ENCODE results near the gene BHLHE23. TPM values are rescaled to one million over a fixed set of nuclear protein-coding genes. Genes with fewer than 3 reads are reported as not detected.

Gene BHLHE23
- total RNA-seq, 1 experiment from 2014 or later = not detected

DNA sequence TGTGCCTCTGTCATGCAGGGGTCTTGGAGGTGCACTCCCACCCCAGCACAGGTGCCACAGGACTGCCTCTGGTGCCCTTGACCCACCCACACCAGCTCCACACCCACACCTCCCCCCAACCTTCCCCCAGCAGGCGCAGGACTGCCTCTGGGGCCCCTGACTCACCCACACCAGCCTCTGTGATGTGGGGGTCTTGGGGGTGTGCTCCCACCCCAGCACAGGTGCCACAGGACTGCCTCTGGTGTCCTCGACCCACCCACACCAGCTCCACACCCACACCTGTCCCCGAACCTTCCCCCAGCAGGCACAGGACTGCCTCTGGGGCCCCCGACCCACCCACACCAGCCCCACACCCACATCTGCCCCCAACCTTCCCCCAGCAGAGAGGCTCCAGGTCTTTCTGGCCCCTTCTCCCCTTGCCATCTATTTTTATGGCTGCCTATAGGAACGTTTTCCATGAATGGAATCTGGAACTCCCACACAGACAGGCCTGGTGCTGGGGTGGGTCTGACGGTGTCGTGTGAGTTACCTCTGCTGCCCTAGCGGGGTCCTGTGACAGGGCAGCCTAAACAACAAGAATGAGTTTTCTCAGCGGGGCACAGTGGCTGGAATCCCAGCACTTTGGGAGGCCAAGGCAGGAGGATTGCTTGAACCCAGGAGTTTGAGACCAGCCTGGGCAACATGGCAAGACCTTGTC lies 30.8 kb downstream of the BHLHE23 start:
- TF ChIP-seq ELF1 (IDR thresholded peaks at IDR 0.05; ENCODE audit: borderline replicate concordance, low read depth) = no peak
- no peak for TF ChIP-seq EZH2phosphoT487 (IDR thresholded peaks at IDR 0.05; ENCODE audit: borderline replicate concordance)
- no peak for TF ChIP-seq SIN3A (IDR thresholded peaks at IDR 0.05; ENCODE audit: low read depth)
- no peak for TF ChIP-seq SP1 (IDR thresholded peaks at IDR 0.05; ENCODE audit: low read depth)
- TF ChIP-seq, protein P1, sequence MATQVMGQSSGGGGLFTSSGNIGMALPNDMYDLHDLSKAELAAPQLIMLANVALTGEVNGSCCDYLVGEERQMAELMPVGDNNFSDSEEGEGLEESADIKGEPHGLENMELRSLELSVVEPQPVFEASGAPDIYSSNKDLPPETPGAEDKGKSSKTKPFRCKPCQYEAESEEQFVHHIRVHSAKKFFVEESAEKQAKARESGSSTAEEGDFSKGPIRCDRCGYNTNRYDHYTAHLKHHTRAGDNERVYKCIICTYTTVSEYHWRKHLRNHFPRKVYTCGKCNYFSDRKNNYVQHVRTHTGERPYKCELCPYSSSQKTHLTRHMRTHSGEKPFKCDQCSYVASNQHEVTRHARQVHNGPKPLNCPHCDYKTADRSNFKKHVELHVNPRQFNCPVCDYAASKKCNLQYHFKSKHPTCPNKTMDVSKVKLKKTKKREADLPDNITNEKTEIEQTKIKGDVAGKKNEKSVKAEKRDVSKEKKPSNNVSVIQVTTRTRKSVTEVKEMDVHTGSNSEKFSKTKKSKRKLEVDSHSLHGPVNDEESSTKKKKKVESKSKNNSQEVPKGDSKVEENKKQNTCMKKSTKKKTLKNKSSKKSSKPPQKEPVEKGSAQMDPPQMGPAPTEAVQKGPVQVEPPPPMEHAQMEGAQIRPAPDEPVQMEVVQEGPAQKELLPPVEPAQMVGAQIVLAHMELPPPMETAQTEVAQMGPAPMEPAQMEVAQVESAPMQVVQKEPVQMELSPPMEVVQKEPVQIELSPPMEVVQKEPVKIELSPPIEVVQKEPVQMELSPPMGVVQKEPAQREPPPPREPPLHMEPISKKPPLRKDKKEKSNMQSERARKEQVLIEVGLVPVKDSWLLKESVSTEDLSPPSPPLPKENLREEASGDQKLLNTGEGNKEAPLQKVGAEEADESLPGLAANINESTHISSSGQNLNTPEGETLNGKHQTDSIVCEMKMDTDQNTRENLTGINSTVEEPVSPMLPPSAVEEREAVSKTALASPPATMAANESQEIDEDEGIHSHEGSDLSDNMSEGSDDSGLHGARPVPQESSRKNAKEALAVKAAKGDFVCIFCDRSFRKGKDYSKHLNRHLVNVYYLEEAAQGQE (IDR thresholded peaks at IDR 0.05; ENCODE audit: low read depth) = no peak
- TF ChIP-seq RAD21 (IDR thresholded peaks at IDR 0.05; ENCODE audit: low read depth) = no peak
- no peak for TF ChIP-seq YY1 (IDR thresholded peaks at IDR 0.05; ENCODE audit: extremely low read depth, insufficient replicate concordance, low read depth, low read length)
- TF ChIP-seq, protein P2, sequence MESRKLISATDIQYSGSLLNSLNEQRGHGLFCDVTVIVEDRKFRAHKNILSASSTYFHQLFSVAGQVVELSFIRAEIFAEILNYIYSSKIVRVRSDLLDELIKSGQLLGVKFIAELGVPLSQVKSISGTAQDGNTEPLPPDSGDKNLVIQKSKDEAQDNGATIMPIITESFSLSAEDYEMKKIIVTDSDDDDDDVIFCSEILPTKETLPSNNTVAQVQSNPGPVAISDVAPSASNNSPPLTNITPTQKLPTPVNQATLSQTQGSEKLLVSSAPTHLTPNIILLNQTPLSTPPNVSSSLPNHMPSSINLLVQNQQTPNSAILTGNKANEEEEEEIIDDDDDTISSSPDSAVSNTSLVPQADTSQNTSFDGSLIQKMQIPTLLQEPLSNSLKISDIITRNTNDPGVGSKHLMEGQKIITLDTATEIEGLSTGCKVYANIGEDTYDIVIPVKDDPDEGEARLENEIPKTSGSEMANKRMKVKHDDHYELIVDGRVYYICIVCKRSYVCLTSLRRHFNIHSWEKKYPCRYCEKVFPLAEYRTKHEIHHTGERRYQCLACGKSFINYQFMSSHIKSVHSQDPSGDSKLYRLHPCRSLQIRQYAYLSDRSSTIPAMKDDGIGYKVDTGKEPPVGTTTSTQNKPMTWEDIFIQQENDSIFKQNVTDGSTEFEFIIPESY (IDR thresholded peaks at IDR 0.05; ENCODE audit: extremely low read depth, insufficient replicate concordance, low read length) = no peak
- TF ChIP-seq, protein P3, sequence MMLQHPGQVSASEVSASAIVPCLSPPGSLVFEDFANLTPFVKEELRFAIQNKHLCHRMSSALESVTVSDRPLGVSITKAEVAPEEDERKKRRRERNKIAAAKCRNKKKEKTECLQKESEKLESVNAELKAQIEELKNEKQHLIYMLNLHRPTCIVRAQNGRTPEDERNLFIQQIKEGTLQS (IDR thresholded peaks at IDR 0.05) = no peak
- TF ChIP-seq, protein P4, sequence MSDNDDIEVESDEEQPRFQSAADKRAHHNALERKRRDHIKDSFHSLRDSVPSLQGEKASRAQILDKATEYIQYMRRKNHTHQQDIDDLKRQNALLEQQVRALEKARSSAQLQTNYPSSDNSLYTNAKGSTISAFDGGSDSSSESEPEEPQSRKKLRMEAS (IDR thresholded peaks at IDR 0.05) = no peak
- no peak for TF ChIP-seq EGR1 (IDR thresholded peaks at IDR 0.05; ENCODE audit: low read depth)
- no peak for TF ChIP-seq TCF7L2 (IDR thresholded peaks at IDR 0.05; ENCODE audit: borderline replicate concordance, extremely low read depth, insufficient read depth, insufficient read length)
- no peak for TF ChIP-seq POLR2A (IDR thresholded peaks at IDR 0.05; ENCODE audit: borderline replicate concordance, extremely low read depth, insufficient read depth, insufficient read length)
- TF ChIP-seq, protein P5, sequence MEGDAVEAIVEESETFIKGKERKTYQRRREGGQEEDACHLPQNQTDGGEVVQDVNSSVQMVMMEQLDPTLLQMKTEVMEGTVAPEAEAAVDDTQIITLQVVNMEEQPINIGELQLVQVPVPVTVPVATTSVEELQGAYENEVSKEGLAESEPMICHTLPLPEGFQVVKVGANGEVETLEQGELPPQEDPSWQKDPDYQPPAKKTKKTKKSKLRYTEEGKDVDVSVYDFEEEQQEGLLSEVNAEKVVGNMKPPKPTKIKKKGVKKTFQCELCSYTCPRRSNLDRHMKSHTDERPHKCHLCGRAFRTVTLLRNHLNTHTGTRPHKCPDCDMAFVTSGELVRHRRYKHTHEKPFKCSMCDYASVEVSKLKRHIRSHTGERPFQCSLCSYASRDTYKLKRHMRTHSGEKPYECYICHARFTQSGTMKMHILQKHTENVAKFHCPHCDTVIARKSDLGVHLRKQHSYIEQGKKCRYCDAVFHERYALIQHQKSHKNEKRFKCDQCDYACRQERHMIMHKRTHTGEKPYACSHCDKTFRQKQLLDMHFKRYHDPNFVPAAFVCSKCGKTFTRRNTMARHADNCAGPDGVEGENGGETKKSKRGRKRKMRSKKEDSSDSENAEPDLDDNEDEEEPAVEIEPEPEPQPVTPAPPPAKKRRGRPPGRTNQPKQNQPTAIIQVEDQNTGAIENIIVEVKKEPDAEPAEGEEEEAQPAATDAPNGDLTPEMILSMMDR (IDR thresholded peaks at IDR 0.05 in 2 of 3, conservative IDR thresholded peaks at IDR 0.05 in 1 of 3; ENCODE audit: borderline replicate concordance in 1 of 3, insufficient read depth in 1 of 3, low read depth in 2 of 3, low read length in 2 of 3) = no peak
- TF ChIP-seq CBX3 (IDR thresholded peaks at IDR 0.05; ENCODE audit: low read depth) = no peak
- TF ChIP-seq ZFX (IDR thresholded peaks at IDR 0.05) = no peak
- intact Hi-C loops (cut with micrococcal nuclease) = no loop called here
- no peak overlapping the region for H2AFZ ChIP-seq (ENCODE audit: low read depth, low read length, poor library complexity, severe bottlenecking)
- ChIA-PET RAD21 (ENCODE audit: low non-redundant PET in 1 of 2, low total read pairs in 2 of 2, uncharacterized antibody in 2 of 2, unreplicated experiment in 2 of 2) (no interaction called here), CTCF (no interaction called here), POLR2A (no interaction called here)
- H3K9me2 ChIP-seq (ENCODE audit: insufficient read depth) = no peaks in the 10 kb centered on the region
- DNase-seq (ENCODE audit: low read depth, low spot score) = no peak
- no peak overlapping the region for H3K9ac ChIP-seq (ENCODE audit: low read length)
- no peaks in the 10 kb centered on the region for H3K27me3 ChIP-seq (ENCODE audit: insufficient read depth, low read length)
- no peak overlapping the region for H3K27ac ChIP-seq (ENCODE audit: low read depth, low read length)
- H4K20me1 ChIP-seq (ENCODE audit: insufficient read depth) = no peaks in the 10 kb centered on the region
- no TSS peak for BruUV-seq (replicated peaks)
- H3K79me2 ChIP-seq (ENCODE audit: insufficient read depth, low read length) = no peaks in the 10 kb centered on the region
- ATAC-seq = no peak
- no peaks in the 10 kb centered on the region for H3K36me3 ChIP-seq (ENCODE audit: control insufficient read depth in 1 of 2, insufficient read depth in 2 of 2, low read length in 2 of 2)
- H3K9me3 ChIP-seq (ENCODE audit: control insufficient read depth in 1 of 2, insufficient read depth in 1 of 2, low read depth in 1 of 2, low read length in 2 of 2) = no peaks in the 10 kb centered on the region
- peaks cover 9 to 18% of the 10 kb centered on the region in 2 experiments; a peak in 3 of 4 replicates for H3K4me1 ChIP-seq (ENCODE audit: control insufficient read depth in 1 of 2, insufficient read depth in 2 of 2, low read length in 2 of 2)
- H3K4me3 ChIP-seq (replicated peaks in 1 of 2; ENCODE audit: low read depth in 1 of 2, low read length in 2 of 2) = no peak overlapping the region
- no peak overlapping the region for H3K4me2 ChIP-seq (ENCODE audit: low read length)

All from HCT116 (cell line).